ENCODE results near the gene MC1R.

- TF ChIP-seq, protein P1, sequence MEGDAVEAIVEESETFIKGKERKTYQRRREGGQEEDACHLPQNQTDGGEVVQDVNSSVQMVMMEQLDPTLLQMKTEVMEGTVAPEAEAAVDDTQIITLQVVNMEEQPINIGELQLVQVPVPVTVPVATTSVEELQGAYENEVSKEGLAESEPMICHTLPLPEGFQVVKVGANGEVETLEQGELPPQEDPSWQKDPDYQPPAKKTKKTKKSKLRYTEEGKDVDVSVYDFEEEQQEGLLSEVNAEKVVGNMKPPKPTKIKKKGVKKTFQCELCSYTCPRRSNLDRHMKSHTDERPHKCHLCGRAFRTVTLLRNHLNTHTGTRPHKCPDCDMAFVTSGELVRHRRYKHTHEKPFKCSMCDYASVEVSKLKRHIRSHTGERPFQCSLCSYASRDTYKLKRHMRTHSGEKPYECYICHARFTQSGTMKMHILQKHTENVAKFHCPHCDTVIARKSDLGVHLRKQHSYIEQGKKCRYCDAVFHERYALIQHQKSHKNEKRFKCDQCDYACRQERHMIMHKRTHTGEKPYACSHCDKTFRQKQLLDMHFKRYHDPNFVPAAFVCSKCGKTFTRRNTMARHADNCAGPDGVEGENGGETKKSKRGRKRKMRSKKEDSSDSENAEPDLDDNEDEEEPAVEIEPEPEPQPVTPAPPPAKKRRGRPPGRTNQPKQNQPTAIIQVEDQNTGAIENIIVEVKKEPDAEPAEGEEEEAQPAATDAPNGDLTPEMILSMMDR (IDR thresholded peaks at IDR 0.05) = no peak
- TF ChIP-seq POLR2A (IDR thresholded peaks at IDR 0.05) = no peak
Observed at GRCh38 chr16:89911375-89911774, 7.3 kb upstream of the MC1R start.
